Astrocyte of the spinal cord (primary cell): ENCODE results near the gene NGF.
A peak's percentile ranks its signal among the peaks of the same experiment; 100 is the strongest.

Experiments
- DNase-seq: peaks from one replicate; pipeline ENCODE4 v3.0.0; 2011; ENCODE audit warnings: low read depth, low spot score
- H3K4me3 ChIP-seq: 2 replicates; pipeline ENCODE4 v1.5.1; 2011; ENCODE audit warnings: low read depth, mild to moderate bottlenecking, low read length, moderate library complexity
- CTCF ChIP-seq: IDR thresholded peaks from 2 replicates; pipeline ENCODE4 v1.5.1; 2012; ENCODE audit warnings: low read depth, mild to moderate bottlenecking, low read length, inconsistent platforms
- in situ Hi-C: cut with HindIII; loops from 2 replicates; pipeline ENCODE4 v1.10.0; 2017; ENCODE audit warnings: low sequenced_read_pairs

The NGF gene

GRCh38 chr1:115337276-115337632 lies 795 bp downstream of the NGF start:
- in situ Hi-C loops, result no loop called here
- TF ChIP-seq CTCF, result no peak
- DNase-seq, result no peak
- peak overlapping the region; percentile 63 for H3K4me3 ChIP-seq

GRCh38 chr1:115336741-115337140 lies 1.3 kb downstream of the NGF start:
- no peak overlapping the region for H3K4me3 ChIP-seq
- DNase-seq, result no peak
- in situ Hi-C loops, result no loop called here
- TF ChIP-seq CTCF, result no peak

GRCh38 chr1:115332813-115333608 lies 5.0 kb downstream of the NGF start:
- in situ Hi-C loops, result no loop called here
- TF ChIP-seq CTCF, result no peak
- DNase-seq, result peak; percentile 58
- no peak overlapping the region for H3K4me3 ChIP-seq

GRCh38 chr1:115331558-115332331 lies 6.3 kb downstream of the NGF start:
- in situ Hi-C loops, result no loop called here
- no peak for TF ChIP-seq CTCF
- DNase-seq, result peak; percentile 61
- H3K4me3 ChIP-seq, result no peak overlapping the region

GRCh38 chr1:115330480-115331013 lies 7.5 kb downstream of the NGF start:
- TF ChIP-seq CTCF, result peak; percentile 34
- DNase-seq, result peak; percentile 87
- in situ Hi-C loops, result no loop called here
- H3K4me3 ChIP-seq, result no peak overlapping the region

- in situ Hi-C loops, result no loop called here
- H3K4me3 ChIP-seq, result no peak overlapping the region
- TF ChIP-seq CTCF, result no peak
- DNase-seq, result no peak
Measured at GRCh38 chr1:115329965-115330364, 8.1 kb downstream of the NGF start.
